A673 (cell line): ENCODE measurements around the gene CCDC179. TPM values are rescaled to one million over a fixed set of nuclear protein-coding genes. Genes with fewer than 3 reads are reported as not detected.

Source experiments
- BruUV-seq: library from RNA; stranded (reverse); fragments of 400-500 nt; replicated peaks from 2 replicates; lab custom pipeline; 2021; lab: Mats Ljungman, UMichigan
- CTCF ChIA-PET: fragments of 300-600 bp; sonication (Branson Sonifier 250); formaldehyde crosslinking; loops from one replicate; lab custom pipeline; 2022; ENCODE audit warnings: antibody characterized with exemption; lab: Charles Lee
- POLR2A ChIA-PET: fragments of 300-600 bp; sonication (Branson Sonifier 250); formaldehyde crosslinking; loops from one replicate; lab custom pipeline; 2022; ENCODE audit warnings: antibody characterized with exemption; ENCODE audit not compliant: low non-redundant PET; lab: Charles Lee
- DNase-seq: peaks from one replicate; pipeline ENCODE4 v3.0.0-alpha.2; 2015; ENCODE audit warnings: low spot score
- H3K27ac ChIP-seq: fragments of 200-600 bp; sonication (generic); 2 replicates; pipeline ENCODE4 v1.5.1; 2016; ENCODE audit warnings: mixed run types, low read depth, mild to moderate bottlenecking, mixed read lengths, antibody characterized with exemption, low read length; ENCODE audit not compliant: poor library complexity, severe bottlenecking
- H3K27me3 ChIP-seq: fragments of 200-600 bp; sonication (generic); replicated peaks from 2 replicates; pipeline ENCODE4 v1.6.1; 2017; ENCODE audit warnings: mixed run types, low read depth, mild to moderate bottlenecking, mixed read lengths, antibody characterized with exemption, low read length; ENCODE audit not compliant: insufficient read depth, poor library complexity
- H3K36me3 ChIP-seq: fragments of 200-600 bp; sonication (generic); 2 replicates; pipeline ENCODE4 v1.6.1; 2016; ENCODE audit warnings: mixed run types, mild to moderate bottlenecking, mixed read lengths, antibody characterized with exemption, low read length; ENCODE audit not compliant: insufficient read depth, poor library complexity, severe bottlenecking
- H3K4me1 ChIP-seq: fragments of 200-600 bp; sonication (generic); 2 replicates; pipeline ENCODE4 v1.6.1; 2017; ENCODE audit warnings: mixed run types, mild to moderate bottlenecking, mixed read lengths, antibody characterized with exemption, low read length; ENCODE audit not compliant: insufficient read depth, poor library complexity, severe bottlenecking
- H3K4me3 ChIP-seq: fragments of 200-600 bp; sonication (generic); 2 replicates; pipeline ENCODE4 v1.5.1; 2016; ENCODE audit warnings: low read depth, mixed run types, mild to moderate bottlenecking, mixed read lengths, low read length; ENCODE audit not compliant: poor library complexity, severe bottlenecking
- H3K9me3 ChIP-seq: fragments of 200-600 bp; sonication (generic); 2 replicates; pipeline ENCODE4 v1.6.1; 2016; ENCODE audit warnings: mixed run types, low read depth, mild to moderate bottlenecking, mixed read lengths, antibody characterized with exemption, low read length; ENCODE audit not compliant: poor library complexity, severe bottlenecking
- EZH2 ChIP-seq: fragments of 200-600 bp; sonication (generic); IDR thresholded peaks from 2 replicates; pipeline ENCODE4 v1.6.1; 2017; ENCODE audit warnings: borderline replicate concordance, low read depth, mild to moderate bottlenecking, mixed read lengths, antibody characterized with exemption, low read length; ENCODE audit not compliant: poor library complexity, severe bottlenecking
- intact Hi-C: fragments of 100-400 bp; cut with micrococcal nuclease; formaldehyde crosslinking; loops from one replicate; pipeline ENCODE4 v1.10.0; 2022; ENCODE audit not compliant: unreplicated experiment
- total RNA-seq: library from RNA; stranded (reverse); gene quantifications from 2 replicates; pipeline ENCODE4 v1.2.3, GENCODE V29; 2021
- TF ChIP-seq, protein P1 (sequence below): fragments of 300-800, 200-600 bp; sonication (generic); conservative IDR thresholded peaks from 2 replicates; pipeline ENCODE4 v1.5.1; 2017; ENCODE audit warnings: low read depth, mild to moderate bottlenecking, antibody characterized with exemption, low read length, moderate library complexity, mixed read lengths

CCDC179 gene
- total RNA-seq, 1 experiment from 2014 or later: not detected

DNA sequence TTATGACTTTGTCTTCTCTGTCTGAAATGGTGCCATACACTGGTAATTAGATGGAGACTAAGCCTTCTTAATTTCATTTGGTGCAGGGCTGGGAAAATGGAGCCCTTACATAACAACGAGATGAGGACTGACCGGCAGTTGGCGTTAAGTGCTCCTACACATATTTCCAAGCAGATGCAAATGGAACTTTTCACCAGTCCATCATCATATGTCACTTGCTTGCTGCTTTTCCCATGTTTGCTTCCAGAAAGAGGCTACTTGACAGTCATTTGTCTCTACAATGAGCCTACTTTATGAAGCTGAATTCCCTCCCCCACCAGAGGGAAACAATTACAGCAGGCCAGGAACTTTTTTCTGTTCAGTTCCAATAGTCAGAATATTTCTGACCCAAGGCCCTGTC, 63.2 kb downstream of the CCDC179 start:
- BruUV-seq: no TSS peak
- CTCF ChIA-PET: no interaction called here

More for the DNA sequence above, 63.2 kb downstream of the CCDC179 start:
- no peak for DNase-seq
- no peak for TF ChIP-seq EZH2
- TF ChIP-seq, protein P1, sequence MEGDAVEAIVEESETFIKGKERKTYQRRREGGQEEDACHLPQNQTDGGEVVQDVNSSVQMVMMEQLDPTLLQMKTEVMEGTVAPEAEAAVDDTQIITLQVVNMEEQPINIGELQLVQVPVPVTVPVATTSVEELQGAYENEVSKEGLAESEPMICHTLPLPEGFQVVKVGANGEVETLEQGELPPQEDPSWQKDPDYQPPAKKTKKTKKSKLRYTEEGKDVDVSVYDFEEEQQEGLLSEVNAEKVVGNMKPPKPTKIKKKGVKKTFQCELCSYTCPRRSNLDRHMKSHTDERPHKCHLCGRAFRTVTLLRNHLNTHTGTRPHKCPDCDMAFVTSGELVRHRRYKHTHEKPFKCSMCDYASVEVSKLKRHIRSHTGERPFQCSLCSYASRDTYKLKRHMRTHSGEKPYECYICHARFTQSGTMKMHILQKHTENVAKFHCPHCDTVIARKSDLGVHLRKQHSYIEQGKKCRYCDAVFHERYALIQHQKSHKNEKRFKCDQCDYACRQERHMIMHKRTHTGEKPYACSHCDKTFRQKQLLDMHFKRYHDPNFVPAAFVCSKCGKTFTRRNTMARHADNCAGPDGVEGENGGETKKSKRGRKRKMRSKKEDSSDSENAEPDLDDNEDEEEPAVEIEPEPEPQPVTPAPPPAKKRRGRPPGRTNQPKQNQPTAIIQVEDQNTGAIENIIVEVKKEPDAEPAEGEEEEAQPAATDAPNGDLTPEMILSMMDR: no peak
- Histone ChIP-seq H3K4me1 (peaks cover 5% of the 10 kb centered on the region), H3K4me3 (no peak overlapping the region), H3K27me3 (no peaks in the 10 kb centered on the region), H3K36me3 (no peaks in the 10 kb centered on the region), H3K27ac (no peak overlapping the region), H3K9me3 (no peaks in the 10 kb centered on the region)
- intact Hi-C loops: no loop called here
- POLR2A ChIA-PET: no interaction called here

Other genes with a start within 250 kb of the CCDC179 start
- gene FANCF, start 234.7 kb downstream of the CCDC179 start, total RNA-seq: 14.8 and 15.0 TPM in 2 replicates
- gene GAS2, start 193.9 kb downstream of the CCDC179 start, total RNA-seq: 1.8 and 3.0 TPM in 2 replicates
- gene SVIP, start 30.7 kb downstream of the CCDC179 start, total RNA-seq: 39.2 and 46.2 TPM in 2 replicates